Stimulated activated CD4-positive, alpha-beta T cell treated with anti-CD3 and anti-CD28 coated beads, Interleukin-1b, Interleukin-23, amount 100 ng/mL, for 24 hours (primary cell): ENCODE measurements around the gene TJP2.
"Not testable (repeated sequence)": the region's sequence is repeated elsewhere in the genome, so short reads cannot be mapped to it uniquely, and the experiment has no call there.

Experiments used
- DNase-seq, 4 experiments: peaks; one replicate each; pipeline ENCODE4 v3.0.0-alpha.2; 2020; ENCODE audit warnings: low read depth in 4 of 4, low spot score in 1 of 4

TJP2 gene

DNA sequence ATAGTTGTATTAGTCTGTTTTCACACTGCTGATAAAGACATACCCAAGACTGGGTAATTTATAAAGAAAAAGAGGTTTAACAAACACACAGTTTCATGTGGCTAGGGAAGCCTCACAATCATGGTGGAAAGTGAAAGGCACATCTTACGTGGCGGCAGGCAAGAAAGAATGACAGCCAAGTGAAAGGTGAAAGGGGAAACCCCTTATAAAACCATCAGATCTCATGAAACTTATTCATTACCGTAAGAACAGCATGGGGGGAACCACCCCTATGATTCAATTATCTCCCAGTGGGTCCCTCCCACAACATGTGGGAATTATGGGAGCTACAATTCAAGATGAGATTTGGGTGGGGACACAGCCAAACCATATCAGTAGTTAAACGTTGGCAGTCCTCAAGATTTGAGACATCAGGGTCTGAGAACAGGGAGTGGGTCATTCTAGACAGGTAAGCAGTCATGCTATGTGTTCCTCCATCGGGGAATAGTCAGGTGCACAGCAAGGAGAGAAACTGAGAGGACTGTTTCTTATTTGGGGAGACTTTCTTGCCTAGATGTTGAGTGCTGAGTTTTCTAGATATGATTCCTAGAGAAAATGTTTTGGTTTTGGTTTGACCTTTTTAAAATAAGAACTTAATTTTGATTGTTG is 105.1 kb downstream of the TJP2 start:
- peak in 1 of 4 experiments; percentile 23 for DNase-seq

DNA sequence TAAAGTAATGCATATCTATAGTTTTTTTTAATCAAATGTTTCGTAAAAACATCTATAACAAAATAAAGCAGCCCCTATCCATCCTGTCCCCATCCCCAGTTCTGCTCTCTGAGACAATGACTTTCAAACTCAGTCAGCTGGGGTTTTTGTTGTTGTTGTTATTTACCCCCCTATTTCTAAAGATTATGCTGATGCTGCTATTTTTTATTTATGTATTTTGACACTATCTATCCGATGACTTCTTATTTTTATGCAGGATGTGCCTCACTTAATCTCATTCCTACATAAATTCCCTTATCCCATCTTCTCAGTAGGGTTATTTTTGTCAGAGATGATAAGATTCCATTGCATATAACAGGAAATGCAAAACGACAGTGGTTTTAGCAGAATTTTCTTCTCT is 105.7 kb downstream of the TJP2 start:
- DNase-seq, result no peak

DNA sequence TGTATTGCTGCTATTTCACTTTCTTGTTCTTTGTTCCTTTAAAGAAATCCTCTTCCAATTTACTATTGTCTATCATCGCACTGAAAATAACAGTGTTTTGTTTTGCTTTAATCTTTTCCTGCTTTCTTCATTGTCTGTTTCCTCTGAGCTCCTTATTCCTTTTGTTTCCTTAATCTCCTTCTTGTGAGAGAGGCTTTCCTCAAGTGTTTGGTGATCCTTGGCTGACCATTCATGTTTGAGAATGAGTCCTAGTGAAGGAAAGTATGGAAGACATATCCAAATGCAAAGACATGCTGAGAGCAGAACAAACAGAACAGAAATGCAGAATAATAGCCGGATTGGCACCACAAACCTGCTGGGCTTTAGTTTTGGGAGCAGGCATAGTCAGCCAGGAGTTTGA is 108.9 kb downstream of the TJP2 start:
- no peak for DNase-seq

DNA sequence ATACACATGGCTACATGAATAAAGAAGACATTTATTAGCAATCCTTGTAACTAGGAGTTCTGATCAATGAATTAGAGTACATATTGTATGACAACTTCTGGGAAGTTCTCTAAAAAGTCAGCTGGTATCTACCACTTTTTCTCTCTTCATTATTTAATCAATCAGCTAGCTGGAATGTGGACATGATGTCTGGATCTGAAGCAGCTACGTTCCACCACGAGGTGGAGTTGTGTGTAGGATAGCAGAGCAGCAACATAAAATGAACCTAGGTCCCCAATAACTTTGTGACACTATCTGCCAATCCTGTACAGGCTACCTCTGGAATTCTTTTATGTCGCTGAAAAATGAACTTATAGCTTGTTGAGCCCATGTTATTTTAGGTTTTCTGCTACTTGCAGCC is 118.0 kb downstream of the TJP2 start:
- no peak for DNase-seq

- no peak for DNase-seq
Measured at GRCh38 chr9:69293156-69293555, 119.1 kb downstream of the TJP2 start.

GRCh38 chr9:69295872-69296552 is 121.9 kb downstream of the TJP2 start:
- DNase-seq, result no peak

- DNase-seq, result no peak
Measured at GRCh38 chr9:69297300-69297980, 123.4 kb downstream of the TJP2 start.

GRCh38 chr9:69299315-69299714 is 125.2 kb downstream of the TJP2 start:
- no peak for DNase-seq

DNA sequence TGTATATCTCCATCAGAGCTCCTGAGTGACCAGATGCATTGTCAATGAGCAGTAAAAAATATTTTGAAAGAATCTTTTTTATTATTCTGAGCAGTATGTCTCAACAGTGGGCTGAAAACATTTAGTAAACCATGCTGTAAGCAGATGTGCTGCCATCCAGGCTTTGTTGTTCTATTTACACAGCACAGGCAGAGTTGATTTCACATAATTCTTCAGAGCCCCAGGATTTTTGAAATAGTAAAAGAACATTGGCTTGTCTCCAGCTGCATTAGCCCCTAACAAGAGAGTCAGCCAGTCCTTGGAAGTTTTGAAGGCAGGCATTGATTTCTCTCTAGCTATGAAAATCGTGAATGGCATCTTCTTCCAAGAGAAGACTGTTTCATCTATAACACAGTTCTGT is 125.7 kb downstream of the TJP2 start:
- DNase-seq, result no peak

- no peak for DNase-seq
Measured at GRCh38 chr9:69303331-69303730, 129.3 kb downstream of the TJP2 start.

GRCh38 chr9:69306895-69307445 is 132.9 kb downstream of the TJP2 start:
- not testable (repeated sequence) for DNase-seq

GRCh38 chr9:69307446-69308205 is 133.5 kb downstream of the TJP2 start:
- DNase-seq, result no peak

DNA sequence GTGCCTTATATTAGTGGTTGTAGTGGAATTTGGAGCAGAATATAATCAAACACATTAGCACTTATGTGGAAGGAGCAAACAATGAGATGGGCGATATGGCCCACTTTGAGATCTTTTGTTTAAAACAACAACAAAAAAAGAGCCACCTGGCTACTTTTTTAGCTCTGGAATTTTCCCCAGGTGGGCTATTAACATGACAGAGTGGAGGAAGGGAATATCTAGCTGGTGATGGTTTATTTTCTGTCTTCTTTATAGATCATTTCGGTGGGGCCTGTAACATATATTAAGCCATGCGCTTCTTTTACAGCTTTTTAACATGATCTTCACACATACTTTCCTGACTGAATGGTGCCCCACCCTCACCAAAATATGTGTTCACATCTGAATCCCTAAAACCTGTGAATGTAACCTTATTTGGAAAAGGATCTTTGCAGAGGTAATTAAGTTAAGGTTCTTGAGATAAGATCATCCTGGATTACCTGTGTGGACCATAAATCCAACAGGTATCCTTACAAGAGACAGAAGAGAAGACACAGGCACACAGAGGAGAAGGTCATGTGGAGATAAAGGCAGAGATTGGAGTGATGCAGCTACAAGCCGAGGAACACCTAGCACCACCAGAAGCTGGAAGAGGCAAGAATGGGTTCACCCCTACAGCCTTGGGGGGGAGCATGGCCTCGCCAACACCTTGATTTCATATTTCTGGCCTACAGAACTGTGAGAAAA is 134.3 kb downstream of the TJP2 start:
- no peak for DNase-seq

DNA sequence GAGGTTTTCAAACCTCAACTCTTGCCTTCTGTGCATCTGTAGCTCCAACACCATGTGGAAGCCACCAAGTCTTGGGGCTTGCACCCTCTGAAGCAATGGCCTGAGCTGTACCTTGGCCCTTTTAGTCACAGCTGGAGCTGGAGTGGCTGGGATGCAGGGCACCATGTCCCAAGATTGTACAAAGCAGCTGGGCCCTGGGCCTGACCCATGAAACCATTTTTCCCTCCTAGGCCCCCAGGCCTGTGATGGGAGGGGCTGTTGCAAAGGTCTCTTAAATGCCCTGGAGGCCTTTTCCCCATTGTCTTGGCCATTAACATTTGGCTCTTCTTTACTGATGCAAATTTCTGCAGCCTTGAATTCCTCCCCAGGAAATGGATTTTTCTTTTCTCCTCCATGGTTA is 139.1 kb downstream of the TJP2 start:
- no peak for DNase-seq

DNA sequence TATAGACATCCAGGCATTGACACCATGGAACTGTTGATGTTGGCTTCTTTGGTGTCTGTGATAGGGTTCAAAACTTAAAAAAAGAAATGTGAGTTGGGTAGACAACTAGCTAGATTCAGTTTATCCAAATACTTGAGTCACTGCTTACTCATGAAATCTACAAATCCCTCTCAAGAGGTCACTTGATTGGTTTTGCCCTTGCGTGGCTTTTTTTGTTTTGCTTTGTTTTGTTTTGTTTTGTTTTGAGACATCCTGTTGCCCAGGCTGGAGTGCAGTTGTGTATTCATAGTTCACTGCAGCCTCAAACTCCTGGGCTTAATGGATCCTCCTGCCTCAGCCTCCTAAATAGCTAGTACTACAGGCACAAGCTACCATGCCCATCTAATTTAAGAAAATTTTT is 140.5 kb downstream of the TJP2 start:
- DNase-seq, result no peak

- no peak for DNase-seq
Measured at GRCh38 chr9:69317081-69317480, 143.0 kb downstream of the TJP2 start.

DNA sequence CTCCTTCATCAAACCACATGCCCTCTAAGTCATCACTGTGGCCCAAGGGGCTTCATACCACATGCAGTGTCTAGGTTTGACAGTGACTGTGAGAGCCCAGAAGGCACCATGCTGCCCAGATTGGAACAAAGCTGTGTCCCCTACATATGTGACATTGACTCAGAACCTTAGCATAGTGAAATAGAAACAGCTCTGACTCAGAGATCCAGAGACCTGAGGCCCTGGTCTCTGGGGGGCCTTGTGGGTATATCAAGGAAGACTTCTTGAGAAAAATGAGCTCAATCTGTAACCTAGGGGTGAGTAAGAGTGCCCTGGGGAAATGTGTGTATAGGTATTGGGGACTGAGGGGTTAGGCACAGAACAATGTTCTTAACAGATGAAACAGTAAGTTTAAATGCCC is 143.8 kb downstream of the TJP2 start:
- DNase-seq, result no peak

GRCh38 chr9:69319324-69320025 is 145.4 kb downstream of the TJP2 start:
- DNase-seq, result no peak

DNA sequence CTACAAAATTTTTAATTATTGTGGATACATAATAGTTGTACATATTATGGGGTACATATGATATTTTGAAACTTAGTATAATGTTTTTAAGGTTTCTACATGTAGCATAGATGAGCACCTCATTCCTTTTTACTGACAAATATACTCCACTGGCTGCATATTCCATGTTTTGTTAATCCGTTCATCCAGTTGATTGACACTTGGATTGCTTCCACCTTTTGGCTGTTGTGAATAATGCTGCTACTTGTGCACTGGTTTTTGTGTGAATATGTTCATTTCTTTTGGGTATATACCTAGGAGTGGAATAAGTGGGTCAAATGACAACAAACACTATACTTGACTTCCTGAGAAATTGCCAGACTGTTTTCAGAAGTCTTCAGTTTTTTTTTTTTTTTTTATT is 148.2 kb downstream of the TJP2 start:
- DNase-seq, result no peak

GRCh38 chr9:69323861-69324260 is 149.8 kb downstream of the TJP2 start:
- DNase-seq, result no peak
